ENCODE data around the gene CMIP.

Gene CMIP

GRCh38 chr16:81464279-81464678, 19.7 kb downstream of the CMIP start:
- no peak for DNase-seq

DNA sequence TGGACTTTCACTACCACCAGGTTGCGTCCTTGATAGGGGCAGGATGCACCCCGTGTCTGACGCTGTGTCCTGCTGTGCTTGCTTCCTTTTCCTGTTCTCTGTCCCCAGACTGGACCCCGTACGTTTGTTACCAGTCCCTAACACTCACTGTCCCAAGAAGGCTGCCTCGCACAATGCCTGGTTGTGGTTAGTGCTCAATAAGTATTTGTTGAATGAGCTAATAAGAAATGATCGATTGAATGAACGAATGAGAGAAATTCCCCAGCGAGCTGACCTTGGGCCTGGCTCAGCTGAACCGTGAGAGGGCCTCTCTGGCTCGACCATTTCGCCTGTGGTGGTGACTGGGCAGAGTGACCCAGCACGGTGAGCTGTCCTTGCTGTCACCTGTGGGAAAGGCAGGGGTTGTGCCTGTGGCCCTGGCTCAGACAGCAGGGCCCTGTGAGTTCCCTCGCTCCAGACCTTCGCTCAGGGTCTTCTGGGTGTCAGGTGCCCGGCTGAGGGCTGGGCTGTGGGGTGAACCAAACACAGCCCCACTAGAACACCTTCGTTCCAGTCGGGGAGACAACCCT, 20.9 kb downstream of the CMIP start:
- DNase-seq = no peak

DNA sequence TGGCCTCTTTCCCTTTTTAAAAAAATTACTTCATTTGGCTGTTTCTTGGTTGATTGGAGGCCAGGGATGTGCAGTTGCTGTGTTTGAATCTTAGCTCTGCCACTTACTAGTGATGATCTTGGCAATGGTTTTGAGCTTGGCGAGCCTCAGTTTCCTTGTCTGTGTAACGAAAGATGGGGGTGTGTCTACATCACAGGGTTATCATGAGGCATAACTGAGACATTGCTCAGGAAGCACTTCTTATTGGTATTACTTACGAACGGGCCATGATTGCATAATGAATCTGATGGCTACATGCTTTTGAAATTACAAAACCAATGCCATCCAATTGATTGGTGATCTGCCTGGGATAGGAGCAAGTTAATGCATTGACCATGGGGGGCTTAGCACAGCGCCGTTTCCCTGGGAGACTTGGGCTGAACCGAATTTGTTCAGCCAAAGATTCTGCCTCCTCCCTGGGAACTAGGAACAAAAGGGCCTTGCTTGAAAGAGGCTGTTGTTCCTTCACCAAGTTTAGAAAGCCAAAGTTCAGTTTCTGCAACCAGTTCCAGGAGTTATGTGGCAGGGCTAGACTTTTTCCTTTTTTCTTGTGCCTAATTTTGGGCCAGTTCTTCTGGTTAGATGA, 21.9 kb downstream of the CMIP start:
- DNase-seq = no peak

- DNase-seq = no peak
Observed at GRCh38 chr16:81467072-81467471, 22.5 kb downstream of the CMIP start.

DNA sequence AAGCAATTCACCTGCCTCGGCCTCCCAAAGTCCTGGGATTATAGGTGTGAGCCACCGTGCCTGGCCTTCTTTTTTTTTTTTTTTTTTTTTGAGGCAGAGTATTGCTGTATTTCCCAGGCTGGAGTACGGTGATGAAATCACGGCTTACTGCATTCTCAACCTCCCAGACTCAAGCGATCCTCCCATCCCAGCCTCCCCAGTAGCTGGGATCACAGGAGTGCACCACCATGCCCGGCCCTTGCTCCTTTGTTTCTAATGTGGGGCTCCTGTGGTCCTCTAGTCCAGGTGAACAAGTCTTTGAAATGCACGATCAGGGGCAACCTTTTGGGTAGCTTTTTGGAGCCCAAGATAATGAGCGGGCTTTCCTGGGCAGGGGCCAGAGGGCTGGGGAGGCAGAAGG, 23.2 kb downstream of the CMIP start:
- DNase-seq = no peak

DNA sequence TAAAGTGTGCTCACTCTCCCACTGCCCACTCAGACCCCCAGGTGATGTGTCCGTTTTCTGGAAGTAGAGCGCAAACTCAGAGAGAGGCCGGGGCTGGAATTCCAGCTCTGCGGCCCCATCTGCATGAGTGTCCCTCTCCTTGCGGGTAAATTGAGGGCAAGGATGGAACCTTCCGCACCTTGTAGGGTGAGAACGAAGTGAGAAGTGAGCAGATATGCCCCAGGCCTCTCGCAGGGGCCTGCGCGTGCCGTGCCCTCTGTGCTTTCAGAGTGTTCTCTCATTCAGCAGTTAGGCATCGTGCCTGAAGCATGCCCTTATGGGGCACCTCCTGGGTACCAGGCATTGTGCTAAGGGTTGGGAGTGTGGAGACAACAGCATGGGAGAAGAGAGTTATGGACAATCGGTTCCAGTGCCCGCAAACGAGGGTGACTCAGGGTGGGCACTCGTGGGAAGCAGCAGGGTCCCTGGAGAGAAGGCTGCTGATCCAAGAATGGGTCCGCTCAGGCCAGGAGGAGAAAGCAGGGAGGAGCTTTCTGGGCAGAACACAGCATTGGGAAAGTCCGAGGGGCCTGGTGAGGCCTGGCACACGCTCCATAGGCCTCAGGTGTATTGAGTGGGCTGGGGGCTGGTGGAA, 23.8 kb downstream of the CMIP start:
- DNase-seq = no peak

GRCh38 chr16:81469183-81469677, 24.6 kb downstream of the CMIP start:
- DNase-seq = no peak

DNA sequence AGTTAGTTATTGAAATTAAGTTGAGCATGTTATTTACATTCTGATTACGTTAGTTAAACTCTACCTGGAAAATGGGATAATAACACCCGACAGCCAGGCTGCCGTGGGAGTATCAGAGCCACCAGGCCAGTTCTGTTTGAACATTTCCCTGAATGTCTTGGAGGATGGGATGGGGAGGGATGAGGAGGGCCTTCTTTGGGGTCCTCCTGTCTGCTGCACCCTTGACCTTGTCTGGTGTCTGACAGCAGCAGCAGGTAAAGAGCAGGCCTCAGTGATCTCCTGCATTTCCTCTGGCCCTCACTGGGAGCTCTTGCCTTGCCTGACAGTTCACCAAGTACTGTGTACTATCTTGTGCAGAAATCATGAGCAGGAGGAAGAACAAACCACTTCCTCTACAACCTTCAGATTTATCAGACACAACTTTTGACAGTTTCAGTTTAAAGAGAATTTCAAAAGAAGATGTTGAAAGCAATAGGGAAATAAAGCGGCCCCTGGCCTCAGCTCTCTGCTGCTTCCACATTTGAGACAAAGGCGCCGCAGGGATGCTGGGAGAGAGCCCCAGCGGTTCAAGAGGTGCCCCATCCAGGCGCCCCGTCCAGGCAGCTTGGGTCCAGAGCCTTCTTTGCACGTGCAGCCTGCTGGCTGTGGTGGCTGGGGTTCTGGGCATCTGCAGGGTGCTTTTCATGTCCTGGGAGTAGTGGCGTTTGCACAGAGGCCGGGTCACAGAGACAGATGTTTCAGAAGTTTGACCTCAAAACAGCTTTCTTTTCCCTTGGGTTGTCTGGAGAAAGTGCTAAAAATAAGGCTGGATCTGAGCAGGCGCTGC, 25.3 kb downstream of the CMIP start:
- no peak for DNase-seq

DNA sequence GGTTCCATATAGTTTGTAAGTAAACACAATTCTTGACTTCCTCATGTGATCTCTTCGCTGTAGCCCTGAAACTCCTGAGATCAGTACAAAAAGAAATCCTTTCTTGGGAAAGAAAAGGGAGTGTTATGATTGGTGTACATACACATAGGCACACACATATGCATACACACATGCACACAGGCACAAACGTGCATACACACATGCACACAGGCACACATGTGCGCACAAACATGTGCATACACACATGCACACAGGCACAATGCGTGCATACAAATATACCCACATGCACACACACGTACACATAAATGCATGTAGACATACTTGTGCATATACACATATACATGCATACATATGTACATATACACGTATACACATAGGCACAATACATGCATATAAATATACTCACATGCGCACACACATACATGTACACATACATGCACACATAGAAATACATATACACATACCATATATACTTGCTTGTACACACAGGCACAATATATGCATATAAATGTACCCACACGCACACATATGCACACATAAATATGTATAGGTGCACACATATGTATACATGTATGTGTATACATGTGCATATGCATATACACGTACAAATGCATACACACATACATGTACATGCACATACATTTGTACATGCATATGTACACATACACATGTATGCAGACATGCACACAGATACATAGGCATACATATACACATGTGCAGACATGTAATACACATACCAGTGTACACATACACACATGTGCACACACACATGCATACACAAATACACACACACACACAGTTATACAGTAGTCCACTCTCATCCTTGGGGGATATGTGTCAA, 26.4 kb downstream of the CMIP start:
- DNase-seq = no peak

DNA sequence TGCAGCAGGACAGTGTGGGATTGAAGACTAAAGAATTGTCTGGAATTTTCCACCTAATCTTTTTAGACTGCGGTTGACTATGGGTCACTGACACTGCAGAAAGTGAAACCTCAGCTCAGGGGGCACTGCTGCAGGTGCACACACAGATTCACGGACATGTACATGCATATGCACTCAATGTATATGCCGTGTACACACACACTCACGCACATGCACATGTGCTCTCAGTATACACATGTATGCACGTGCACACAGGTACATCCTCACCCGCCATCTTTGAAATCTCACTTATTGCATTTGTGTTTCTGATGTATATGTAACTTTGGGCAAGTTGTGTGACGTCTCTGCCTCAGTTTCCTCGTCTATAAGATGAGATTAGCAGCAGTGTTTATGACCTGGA, 27.3 kb downstream of the CMIP start:
- DNase-seq = no peak

- DNase-seq = no peak
Observed at GRCh38 chr16:81472391-81472790, 27.8 kb downstream of the CMIP start.

DNA sequence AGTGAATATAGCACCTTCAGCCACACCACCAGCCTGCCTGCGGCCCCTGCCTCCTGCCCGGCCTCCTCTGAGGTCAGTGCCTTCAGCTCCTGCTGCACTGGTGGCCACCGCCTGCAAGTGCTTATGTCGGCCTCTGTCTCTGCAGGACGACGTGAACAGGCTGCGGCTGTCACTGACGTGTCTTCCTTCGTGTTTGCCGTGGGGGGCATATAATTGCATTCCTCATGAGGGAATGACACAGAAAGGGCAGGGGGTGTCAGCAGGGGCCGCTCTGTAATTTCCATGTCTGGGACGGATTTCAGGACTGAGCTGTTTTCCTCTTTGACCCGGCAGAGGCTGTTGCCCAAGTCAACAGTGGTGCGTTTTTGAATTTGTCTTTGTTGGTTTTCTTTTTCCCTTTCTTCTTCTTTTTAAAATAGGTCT, 28.5 kb downstream of the CMIP start:
- no peak for DNase-seq

- DNase-seq = no peak
Observed at GRCh38 chr16:81473558-81473957, 28.9 kb downstream of the CMIP start.

DNA sequence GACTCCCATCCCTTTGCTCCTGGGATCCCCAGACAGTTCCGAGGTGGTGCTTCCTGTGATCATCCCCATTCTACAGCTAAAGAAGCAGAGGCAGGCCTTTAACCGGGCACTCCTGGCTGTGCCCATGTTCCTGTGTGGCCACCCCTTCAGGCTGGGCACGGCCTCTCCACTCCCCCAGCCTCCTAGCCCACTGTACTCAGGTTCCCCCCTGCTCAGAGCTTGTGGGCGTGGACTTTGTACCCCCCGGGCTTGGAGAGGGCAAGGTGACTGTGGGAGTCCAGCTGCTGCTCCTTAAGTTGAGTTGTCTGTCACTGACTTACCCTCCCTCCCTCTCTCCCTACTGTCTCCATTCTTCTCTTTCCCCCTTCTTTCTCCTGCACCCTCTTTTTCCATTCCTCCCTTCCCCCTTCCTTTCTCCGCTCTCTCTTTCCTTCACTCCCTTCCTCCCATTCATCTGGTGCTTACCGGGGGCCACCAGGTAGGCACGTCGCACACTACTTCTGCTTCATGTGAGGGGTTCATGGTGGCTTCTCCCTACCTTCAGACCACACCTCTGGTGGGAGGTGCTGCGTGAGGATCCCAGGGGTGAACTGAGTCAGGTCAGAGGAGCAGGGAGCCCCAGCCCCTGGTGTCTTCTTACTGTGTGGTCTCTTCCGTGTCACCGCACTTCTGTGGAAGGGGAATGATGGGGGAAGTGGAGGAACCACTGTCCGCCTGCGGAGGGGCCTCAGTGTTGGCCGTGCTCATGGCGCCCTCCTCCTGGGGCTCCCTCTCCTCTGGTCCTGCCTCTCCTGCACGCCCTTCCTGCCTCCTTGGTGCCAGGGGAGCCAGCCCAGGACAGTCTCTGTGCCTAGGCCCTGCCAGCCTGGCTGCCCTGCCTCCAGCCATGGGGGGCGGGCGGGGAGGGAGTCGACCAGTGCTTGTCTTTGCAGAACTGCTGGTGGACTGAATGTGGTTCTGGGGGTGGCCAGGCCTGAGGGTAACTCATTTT, 29.7 kb downstream of the CMIP start:
- DNase-seq = no peak

DNA sequence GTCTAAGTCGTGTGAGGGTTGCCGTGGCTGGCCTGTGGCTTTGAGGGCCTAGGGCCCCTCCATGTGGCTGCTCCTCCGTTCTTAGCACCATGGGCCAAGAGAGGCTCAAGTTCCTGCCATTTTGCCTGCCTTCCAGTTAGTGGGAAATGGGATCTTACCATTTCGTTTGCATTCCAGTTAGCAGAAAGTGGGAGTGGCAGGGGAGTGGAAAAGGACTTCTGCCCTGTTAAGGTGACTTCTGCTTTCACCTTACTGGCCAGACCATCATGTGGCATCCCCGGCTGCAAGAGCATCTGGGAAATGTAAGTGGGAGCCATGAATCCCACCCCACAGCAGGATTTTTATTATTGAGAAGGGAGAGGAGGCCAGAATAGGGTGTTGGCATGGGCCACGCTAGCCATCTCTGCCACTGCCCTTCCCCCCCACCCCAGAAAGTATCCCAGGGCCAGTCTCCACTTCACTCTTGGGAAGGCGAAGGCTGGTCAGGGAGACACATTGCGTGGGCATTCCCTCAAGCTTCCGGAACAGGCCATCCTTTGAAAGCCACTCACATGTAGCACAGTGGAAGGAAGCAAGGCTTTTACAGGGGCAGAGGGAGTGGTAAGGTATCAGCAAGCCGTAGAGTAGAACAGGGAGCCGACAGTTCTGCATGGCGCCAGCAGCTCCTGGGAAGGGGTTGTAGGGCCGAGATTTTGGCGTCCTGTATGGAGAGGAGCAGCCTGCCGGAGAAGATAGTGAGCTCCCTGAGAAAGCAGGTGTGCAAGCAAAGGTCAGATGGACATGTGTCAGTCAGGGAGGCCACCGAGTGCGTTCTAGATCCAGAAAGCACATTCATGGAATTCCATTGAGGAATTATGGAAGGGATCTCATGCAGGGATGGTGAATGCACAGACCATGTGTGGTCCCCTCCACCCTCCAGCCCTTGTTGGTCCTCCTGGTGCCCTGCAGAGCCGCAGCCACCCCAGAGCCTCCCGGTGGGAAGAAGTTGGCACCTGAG, 33.4 kb downstream of the CMIP start:
- DNase-seq = no peak

DNA sequence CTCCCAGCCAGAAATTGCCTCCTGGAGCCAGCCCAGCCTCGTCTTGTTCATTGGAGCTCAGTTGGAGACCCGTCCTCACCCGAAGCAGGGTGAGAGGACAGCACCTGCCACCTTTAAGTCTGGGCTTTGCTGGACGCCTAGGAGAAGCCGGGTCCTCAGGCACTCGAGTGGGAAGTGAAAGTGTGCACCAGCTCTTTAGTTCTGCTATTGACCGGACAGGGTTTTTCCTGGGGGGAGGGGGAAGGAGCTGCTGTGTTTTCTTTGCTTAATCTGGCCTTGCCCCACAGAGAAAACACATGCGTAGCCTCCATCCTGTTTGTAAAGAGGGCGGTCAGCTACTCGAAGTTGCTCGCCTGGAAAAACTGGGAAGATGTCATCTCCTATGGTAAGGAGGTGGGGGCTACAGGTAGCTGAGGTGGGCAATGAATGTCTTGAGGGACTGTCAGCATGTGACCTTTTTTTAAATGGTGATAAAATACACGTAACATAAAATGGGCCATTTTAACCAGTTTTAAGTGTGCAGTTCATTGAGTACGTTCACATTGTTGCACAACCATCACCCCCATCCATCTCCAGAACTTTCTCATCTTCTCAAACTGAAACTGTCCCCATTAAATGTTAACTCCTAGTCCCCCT, 34.4 kb downstream of the CMIP start:
- DNase-seq = no peak

DNA sequence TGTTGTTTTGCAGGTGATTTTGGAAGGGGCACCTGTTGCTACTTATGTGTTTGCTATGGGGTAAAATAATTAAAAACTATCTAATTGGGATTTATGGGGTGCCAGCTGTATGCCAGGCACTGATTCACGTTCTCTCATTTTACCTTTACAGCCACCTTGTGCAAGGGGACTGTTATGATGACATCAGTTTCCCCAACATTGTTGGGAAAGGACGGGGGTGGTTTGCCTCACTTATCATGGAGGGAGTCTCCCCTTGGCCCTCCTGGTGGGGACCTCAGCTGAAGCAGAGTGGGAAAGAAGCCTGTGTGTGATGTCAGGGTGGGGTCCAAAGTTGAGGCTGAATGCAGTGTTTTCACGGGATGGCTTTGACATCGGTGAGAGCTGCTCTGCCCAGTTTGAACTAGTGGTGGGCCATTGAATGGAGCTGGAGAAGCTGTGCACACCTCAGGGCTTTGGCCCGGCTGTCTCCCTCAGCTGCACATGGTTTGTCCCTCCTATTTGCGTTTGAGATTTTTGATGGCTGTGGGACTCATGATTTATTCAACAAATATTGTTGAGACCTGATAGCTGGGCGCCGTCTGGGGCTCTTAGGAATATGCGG, 36.1 kb downstream of the CMIP start:
- no peak for DNase-seq

GRCh38 chr16:81481207-81481821, 36.7 kb downstream of the CMIP start:
- DNase-seq = no peak

All from SHP77 (cell line).